Measurements from ENCODE around the gene TSHR.
"Not testable (repeated sequence)": the region's sequence is repeated elsewhere in the genome, so short reads cannot be mapped to it uniquely, and the experiment has no call there.

The TSHR gene

GRCh38 chr14:80953211-80953610 lies 2.2 kb upstream of the TSHR start:
- FAIRE-seq, result not testable (repeated sequence)

DNA sequence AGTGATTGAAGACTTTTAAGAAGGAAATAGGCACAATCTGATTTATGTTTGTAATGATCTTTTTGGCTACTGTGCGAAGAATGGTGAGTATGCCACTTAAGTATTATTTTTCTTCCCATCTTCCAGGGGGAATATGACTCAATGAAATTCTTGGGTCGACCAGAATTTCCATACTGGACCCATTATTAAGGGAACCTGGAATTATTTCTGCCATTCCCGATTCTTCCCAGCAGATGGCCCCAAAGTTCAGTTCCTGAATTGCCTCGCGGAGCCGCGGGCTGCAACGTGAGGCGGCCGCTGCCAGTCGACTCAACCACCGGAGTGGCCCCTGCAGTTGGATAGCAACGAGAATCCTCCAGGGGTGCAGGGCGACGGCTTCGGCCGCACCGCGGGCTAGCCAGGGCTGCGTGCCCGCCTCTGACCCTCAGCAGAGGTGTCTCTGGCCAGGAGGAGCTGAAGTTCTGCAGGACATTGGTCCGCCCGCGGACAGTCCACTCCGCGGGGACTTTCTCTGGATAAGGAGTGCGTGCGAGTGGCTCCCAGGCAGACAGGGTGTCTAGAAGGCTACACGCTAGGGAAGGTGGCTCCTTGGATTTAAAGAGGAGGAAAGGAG lies 628 bp upstream of the TSHR start:
- FAIRE-seq, result peak; percentile 51

GRCh38 chr14:80956102-80956501 lies 681 bp downstream of the TSHR start:
- no peak for FAIRE-seq

DNA sequence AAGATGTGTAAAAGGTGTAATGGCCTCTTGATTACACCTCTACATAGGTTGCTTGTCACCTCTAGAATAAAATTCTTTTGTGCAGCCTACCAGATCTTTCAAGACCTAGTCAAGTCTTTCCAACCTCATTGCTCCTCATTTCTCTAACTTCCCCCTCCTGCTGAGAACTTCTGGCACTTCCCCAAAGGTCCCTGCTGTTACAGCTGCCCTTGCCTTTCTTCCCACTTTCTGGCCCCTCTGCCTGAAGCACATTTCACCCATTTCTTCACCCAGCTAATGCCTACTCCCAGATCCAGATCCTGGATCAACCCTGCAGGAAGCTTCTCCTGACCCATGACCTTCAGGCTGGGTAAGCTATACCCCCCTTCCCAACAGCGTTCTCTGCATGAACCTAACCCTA lies 1.5 kb downstream of the TSHR start:
- FAIRE-seq, result no peak

DNA sequence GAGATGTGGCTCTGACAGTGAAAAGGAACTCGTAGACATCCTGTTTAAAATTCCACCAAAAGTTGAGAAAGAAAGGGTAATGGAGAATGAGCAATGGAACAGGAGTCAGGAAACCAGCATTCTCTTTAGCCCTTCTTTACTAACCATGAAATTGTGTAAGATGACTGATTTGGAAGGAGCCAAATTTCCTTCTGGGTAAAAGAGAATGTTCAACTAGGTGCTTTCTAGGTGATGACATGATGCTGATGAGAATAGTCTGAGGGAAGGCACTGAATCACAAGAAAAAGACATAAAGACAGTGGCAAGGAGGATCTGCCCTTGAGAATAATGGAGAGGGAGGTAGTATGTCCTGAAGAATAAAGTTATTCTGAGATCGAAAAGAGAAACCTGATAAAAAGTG lies 2.2 kb downstream of the TSHR start:
- FAIRE-seq, result no peak

DNA sequence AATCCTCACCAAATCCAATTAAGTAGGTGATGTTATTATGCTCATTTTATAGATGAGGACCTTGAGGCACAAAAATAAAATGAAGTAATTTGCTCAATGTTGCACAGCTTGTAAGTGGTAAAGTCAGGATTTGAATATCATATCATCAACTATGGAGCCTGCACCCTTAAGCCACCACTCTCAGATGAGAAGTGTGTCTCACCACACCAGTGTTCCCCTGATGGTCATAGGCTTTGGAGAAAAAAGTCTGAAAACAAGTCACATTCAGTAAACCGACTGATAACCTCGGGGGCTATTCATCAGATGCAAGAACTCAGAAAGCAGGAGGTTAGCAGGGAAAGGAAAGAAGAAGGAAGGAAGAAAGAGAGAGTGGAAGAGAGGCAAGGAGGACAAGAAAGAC lies 2.8 kb downstream of the TSHR start:
- FAIRE-seq, result no peak

DNA sequence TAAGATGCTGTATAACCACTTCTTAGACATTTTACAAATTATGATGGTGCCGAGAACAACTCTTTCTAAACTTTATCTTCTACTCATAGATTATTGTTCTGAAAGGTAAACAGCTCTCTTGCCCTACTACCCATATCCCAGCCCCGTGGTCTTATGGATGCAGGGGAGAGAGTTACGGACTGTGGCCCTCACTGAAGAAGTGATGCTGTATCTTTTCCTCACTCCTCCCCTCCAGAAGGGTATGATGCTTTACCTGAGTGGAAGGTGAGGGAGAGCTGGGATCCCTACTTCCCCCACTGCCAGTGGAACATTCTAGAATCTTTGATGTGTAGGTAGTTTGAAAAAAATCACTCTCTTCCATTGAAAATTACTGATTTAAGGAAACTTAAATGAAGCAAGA lies 3.5 kb downstream of the TSHR start:
- FAIRE-seq, result no peak

DNA sequence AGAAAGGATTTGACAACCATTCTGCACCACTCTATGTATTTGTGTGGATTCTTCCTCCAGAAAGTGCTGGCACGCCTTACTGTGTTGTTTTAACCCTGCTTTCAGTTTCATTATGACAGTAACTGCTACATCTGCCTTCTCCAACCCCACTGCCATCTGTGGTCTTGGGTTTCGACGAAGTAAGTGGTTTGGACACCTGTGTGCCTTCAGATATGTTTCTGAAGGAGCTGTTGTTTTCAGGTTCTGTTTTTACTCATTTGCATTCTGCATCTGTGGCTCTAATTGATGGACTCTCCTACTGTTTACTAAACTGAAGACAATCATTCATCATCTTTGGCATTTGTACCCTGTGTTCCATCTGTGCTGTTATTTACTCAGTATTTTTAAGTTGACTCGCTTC lies 4.1 kb downstream of the TSHR start:
- FAIRE-seq, result no peak

- FAIRE-seq, result no peak
These were observed 9.6 kb downstream of the TSHR start for GRCh38 chr14:80965037-80965436.

- no peak for FAIRE-seq
These were observed 18.7 kb downstream of the TSHR start for GRCh38 chr14:80973931-80974641.

DNA sequence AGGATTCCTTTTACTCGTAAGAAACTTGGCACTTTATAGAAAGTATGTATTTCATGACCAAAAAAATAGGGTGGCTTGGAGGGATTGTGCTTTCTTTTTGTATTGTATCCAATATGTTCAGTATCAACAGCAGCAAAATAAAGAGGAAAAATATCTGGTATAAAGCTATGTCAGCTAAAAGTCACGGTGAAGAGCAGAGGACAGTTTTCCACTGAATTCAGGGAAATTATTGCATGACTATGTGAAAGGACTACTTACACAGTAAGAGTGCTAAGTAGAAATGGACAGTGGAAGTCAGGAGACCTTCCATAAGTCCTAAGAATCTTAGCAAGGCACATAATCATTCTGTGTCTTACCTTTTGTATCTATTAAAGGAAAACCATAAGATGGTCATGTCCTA lies 19.3 kb downstream of the TSHR start:
- FAIRE-seq, result no peak

- no peak for FAIRE-seq
These were observed 21.8 kb downstream of the TSHR start for GRCh38 chr14:80977221-80977620.

DNA sequence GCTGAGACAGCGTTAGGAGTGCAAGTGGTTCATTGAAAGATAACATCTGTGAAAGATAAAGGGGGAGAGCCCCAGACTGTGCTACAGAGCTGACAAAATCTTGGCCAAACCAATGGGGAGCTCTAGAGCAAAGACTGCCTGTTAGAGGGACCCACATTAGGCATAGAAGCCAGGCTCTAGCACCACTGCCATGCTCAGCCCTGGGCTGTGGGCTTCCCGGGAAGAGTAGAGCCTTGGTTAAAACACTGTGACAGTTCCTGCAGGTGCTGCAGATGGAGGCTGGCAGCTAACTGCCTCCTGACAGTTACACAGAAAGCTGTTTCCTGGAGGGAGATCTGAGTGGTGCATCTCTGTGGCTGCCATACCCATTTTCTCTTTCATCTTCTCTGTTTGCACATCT lies 23.0 kb downstream of the TSHR start:
- FAIRE-seq, result no peak

DNA sequence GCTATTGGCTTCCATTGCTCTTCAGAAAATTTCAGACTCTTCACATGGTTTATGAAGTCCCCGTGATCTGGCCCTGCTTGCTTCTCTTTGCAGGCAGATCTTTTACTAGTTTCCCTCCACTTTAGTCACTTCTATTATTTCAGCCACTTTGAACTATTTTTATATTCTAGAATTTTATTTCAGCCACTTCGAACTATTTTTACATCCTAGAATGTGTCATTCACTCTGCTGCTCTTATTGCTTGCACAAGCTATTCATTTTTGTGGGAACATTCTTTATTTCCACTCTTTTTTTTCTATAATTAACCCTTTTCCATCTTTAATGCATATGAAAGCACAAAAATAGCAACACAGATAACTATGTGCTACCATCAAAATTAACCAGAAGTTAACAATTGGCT lies 24.5 kb downstream of the TSHR start:
- no peak for FAIRE-seq

GRCh38 chr14:80981156-80981555 lies 25.7 kb downstream of the TSHR start:
- no peak for FAIRE-seq

GRCh38 chr14:80981673-80982072 lies 26.3 kb downstream of the TSHR start:
- no peak for FAIRE-seq

DNA sequence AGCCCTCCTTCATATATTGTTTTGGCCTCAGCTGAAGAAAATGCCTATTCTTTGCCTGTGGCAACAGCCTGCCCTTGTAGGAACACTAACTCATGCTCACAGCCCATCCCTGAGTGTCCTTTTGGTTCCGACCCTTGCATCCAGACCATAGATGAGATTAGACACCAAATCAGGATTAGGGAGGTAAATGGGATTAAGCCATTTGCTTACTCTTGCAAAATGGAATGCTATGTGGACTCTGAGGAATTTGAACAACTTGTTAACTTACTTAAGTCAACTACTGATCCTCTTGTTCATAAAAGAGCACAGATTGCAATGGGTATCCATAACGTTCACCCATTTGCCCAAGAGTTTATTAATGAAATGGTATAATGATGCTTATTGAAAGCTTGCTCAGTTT lies 27.3 kb downstream of the TSHR start:
- FAIRE-seq, result no peak

DNA sequence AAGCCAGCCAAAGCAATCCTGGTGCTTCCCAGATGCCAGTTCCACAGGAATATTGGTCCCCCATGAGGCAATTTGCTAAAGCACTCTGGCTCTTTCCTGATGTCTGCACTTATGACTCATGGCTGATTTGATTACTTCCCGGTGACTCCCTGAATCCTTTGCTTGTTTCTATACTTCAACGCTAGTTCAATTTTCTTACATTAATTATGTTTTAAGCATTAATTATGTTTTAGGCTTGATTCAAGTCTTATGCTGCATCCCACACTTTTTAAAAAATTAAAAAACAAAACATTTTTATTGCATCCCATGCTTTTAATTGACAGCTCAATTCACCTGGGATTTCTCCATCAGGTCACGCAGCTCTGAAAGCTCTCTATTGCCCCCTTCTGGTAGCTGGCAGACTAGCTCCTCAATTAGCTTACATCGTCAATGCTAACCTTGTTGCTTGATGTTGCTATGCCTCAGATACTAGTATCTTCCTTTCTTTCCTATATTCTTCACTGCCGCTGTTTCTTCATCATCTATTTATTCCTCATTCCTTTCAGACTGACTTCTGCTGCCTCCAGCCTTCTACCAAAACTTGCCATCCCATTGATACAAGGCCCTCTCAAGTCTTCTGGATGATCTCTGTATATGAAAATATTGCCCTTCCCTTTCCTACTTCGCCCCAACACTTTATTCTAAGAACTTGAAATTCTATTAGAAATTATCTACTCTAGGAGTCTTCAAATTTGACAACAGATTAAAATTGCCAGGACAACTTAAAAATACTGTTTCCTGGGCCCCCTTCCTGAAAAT lies 32.0 kb downstream of the TSHR start:
- peak; percentile 98 for FAIRE-seq

DNA sequence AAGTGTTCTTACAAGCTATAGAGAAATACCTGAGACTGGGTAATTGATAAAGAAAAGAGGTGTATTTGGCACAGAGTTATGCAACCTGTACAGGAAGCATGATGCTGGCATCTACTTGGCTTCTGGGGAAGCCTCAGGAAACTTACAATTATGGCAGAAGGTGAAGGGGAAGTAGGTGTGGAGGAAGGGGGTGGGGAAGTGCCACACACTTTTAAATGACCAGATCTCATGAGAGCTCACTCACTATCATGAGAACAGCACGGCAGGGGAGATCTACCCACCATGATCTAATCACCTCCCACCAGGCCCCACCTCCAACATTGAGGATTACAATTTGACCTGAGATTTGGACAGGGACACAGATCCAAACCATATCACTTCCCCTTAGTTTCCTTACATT lies 32.8 kb downstream of the TSHR start:
- FAIRE-seq, result no peak

- FAIRE-seq, result no peak
These were observed 33.5 kb downstream of the TSHR start for GRCh38 chr14:80988735-80989429.

GRCh38 chr14:80992580-80992979 lies 37.2 kb downstream of the TSHR start:
- FAIRE-seq, result no peak

DNA sequence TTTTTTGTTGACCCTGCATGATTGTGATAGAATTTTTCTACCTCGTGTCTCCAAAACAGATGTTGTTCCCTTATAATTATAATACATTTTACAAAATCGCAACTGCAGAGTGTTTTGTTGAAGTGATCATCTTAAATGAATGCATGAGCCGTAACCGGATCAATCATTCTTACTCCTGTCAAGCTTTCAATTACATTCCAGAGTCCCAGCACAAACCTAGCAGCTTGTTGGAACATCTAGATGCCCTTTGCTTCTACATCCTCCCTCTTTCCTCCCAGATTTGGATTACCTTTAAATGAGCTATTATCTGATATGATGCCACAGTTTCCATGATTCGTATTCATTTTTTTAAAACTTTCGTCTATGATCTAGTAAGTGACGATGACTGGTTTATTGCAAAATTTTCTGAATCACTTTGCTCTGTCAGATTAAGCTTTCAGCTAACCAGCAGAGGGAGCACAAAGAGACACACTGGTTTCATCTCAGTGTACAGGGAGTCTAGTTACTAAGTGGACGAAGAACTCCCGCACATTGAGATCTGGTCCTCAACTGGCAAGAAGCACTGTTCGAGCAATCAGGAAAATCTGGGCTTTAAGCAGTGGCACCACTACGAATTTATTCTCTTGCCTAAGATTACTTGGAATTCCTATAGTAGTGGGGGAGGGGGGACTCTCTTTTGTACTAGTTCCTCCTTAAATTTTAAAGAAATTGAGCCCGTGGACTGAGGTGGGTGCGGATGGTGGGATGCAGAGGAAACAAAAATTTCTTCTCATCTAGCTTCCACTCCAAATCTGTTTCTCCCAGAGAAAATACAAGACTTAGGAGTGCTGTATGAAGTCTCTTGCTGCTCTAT lies 40.9 kb downstream of the TSHR start:
- peak; percentile 94 for FAIRE-seq

DNA sequence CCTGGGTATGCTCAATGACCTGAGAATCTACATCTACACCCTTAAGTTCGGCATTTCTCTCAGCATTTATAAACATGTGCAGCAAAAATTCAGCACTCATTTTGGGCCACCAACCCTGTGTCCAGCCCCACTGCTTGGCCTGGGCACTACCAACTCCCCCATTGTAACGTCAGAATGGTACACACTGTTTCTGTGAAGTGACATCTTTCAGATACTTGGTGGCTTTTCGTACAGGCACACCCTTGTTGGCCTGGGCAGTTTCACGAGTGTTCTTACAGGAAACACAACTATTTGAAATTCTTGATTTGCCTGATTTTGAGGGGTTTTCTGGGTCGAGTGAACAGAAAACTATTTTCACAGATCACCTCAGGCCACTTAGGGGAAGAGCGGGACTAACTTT lies 46.0 kb downstream of the TSHR start:
- FAIRE-seq, result no peak
